ENCODE measurements around the gene SLC2A11. TPM values are rescaled to one million over a fixed set of nuclear protein-coding genes. Genes with fewer than 3 reads are reported as not detected.
"Not testable (repeated sequence)": the region's sequence is repeated elsewhere in the genome, so short reads cannot be mapped to it uniquely, and the experiment has no call there.

The SLC2A11 gene
- total RNA-seq, 4 donors from 2014 or later, result 3.2 to 12.5 (median 8.7) TPM

GRCh38 chr22:23911318-23911980, 53.8 kb downstream of the SLC2A11 start:
- 82% methylated on average over 12 of the region's 12 CpGs for WGBS
- Histone ChIP-seq H3K27ac (no peak overlapping the region), H3K4me1 (peaks cover 13% of the 10 kb centered on the region), H3K36me3 (no peaks in the 10 kb centered on the region), H3K9me3 (no peaks in the 10 kb centered on the region), H3K4me3 (no peak overlapping the region), H3K27me3 (no peaks in the 10 kb centered on the region)
- TF ChIP-seq POLR2AphosphoS5 (IDR thresholded peaks at IDR 0.05), result no peak
- no peak for TF ChIP-seq POLR2A (IDR thresholded peaks at IDR 0.05)
- DNase-seq (ENCODE audit: low spot score in 2 of 2), result no peak

DNA sequence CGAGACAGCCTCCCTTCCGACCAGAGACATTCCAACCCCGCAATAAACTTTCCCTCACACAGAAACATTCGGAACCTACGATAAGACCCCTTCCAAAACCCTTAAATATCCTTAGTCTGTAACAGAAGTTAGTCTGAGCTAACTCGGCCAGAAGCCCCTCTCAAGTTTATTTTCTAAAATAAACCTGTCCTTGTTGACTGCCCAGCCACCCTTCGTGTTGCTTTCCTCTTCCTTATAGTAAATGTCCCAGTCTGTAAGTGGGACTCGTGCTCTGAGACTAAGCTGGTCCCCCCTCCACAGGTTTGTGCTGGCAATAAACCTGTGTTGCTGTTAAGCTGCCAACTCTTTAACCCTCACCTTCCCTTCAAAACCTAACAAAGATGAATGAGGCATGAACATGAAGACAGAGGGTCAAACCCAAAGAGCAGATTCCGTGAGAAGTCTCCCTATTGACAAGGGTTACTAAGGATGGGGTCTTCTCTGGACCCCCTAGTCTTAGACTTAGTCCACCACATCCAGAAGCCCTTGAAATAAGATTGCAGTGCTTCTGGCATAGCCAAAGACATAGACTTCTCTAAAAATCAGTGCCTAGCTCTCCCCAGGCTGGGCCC, 54.7 kb downstream of the SLC2A11 start:
- no peak for DNase-seq (ENCODE audit: low spot score in 2 of 2)
- 91% methylated on average over 9 of the region's 9 CpGs for WGBS
- Histone ChIP-seq H3K4me1 (peaks cover 13% of the 10 kb centered on the region), H3K9me3 (no peaks in the 10 kb centered on the region), H3K4me3 (no peak overlapping the region), H3K36me3 (no peaks in the 10 kb centered on the region), H3K27ac (no peak overlapping the region), H3K27me3 (no peaks in the 10 kb centered on the region)
- TF ChIP-seq POLR2A (IDR thresholded peaks at IDR 0.05) (no peak), EP300 (IDR thresholded peaks at IDR 0.05) (no peak), POLR2AphosphoS5 (IDR thresholded peaks at IDR 0.05) (no peak)
- TF ChIP-seq, protein P1, sequence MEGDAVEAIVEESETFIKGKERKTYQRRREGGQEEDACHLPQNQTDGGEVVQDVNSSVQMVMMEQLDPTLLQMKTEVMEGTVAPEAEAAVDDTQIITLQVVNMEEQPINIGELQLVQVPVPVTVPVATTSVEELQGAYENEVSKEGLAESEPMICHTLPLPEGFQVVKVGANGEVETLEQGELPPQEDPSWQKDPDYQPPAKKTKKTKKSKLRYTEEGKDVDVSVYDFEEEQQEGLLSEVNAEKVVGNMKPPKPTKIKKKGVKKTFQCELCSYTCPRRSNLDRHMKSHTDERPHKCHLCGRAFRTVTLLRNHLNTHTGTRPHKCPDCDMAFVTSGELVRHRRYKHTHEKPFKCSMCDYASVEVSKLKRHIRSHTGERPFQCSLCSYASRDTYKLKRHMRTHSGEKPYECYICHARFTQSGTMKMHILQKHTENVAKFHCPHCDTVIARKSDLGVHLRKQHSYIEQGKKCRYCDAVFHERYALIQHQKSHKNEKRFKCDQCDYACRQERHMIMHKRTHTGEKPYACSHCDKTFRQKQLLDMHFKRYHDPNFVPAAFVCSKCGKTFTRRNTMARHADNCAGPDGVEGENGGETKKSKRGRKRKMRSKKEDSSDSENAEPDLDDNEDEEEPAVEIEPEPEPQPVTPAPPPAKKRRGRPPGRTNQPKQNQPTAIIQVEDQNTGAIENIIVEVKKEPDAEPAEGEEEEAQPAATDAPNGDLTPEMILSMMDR (IDR thresholded peaks at IDR 0.05), result no peak

- H3K4me1 ChIP-seq, result peaks cover 13% of the 10 kb centered on the region
- WGBS, result 3% methylated on average over 1 of the region's 1 CpG
- no peaks in the 10 kb centered on the region for H3K9me3 ChIP-seq
- TF ChIP-seq, protein P1 (IDR thresholded peaks at IDR 0.05), result no peak
- TF ChIP-seq POLR2A (IDR thresholded peaks at IDR 0.05) (no peak), EP300 (IDR thresholded peaks at IDR 0.05) (no peak), POLR2AphosphoS5 (IDR thresholded peaks at IDR 0.05) (no peak)
- peak overlapping the region; percentile 84 for H3K27ac ChIP-seq
- H3K36me3 ChIP-seq, result no peaks in the 10 kb centered on the region
- H3K27me3 ChIP-seq, result no peaks in the 10 kb centered on the region
- DNase-seq (ENCODE audit: low spot score in 2 of 2), result no peak
- H3K4me3 ChIP-seq, result peak overlapping the region; percentile 60
Measured at GRCh38 chr22:23913306-23913660, 55.6 kb downstream of the SLC2A11 start.

DNA sequence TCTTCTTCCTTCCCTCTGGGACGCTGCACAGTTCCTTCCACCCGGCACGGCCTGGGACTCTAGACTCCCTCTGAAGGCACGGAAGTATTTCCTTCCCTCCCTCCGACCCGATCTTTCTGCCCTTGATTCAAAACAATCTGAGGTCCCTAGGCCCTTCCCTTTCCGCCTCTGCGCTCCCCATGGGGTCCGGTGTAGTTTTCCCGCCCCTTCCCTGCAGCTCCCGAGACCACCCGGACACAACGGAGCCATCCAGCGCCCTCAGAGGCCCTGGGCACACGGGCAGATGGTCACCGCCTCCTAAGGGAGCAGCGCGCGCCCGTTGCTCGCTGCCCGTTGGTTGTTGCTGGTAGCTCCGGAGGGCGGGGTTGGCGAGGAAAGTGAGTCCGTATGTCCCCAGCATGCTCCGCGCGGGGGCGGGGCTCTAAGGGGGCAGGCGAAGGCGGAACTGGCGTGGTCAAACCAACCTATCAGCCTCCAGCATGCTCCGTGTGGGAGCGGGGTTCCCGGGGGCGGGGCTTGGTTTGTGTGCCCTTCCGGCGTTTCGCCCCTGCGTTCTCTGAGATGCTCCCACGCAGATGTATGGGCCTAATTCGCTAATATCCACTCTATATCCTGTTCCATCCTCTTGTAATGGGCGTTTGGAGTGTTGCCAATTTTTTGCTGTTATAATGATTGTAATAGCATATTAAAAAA, 56.1 kb downstream of the SLC2A11 start:
- Histone ChIP-seq H3K27me3 (no peaks in the 10 kb centered on the region), H3K4me3 (peak overlapping the region; percentile 60), H3K36me3 (no peaks in the 10 kb centered on the region), H3K9me3 (no peaks in the 10 kb centered on the region), H3K27ac (peak overlapping the region; percentile 84), H3K4me1 (peaks cover 13% of the 10 kb centered on the region)
- TF ChIP-seq POLR2AphosphoS5 (IDR thresholded peaks at IDR 0.05) (peak in 2 of 3 donors; percentile 37 to 50), POLR2A (IDR thresholded peaks at IDR 0.05) (peak in 1 of 2 donors; percentile 60), EP300 (IDR thresholded peaks at IDR 0.05) (no peak)
- TF ChIP-seq, protein P1 (IDR thresholded peaks at IDR 0.05), result no peak
- WGBS, result under 1% methylated on average over 37 of the region's 44 CpGs
- peak; percentile 99 to 100 for DNase-seq (ENCODE audit: low spot score in 2 of 2)

DNA sequence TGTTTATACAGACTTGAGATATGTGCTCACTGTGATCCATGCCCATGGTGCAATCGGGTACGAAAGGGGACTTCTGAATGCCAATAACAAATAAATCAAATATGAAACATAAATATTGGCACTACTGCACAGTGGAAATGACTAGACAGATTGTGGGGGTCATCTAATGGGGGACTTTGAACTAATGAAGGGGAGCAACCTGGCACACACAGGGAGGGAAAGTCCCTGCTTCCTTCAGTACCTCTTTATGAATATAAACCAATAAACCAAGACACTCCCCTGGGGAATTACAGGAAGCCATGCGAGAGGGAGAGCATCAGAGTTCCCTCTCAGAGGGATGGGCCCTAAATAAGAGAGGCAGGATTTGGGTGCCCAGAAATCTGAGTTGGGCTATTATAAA, 57.6 kb downstream of the SLC2A11 start:
- no peaks in the 10 kb centered on the region for H3K9me3 ChIP-seq
- TF ChIP-seq POLR2A (IDR thresholded peaks at IDR 0.05), result no peak
- no peak for TF ChIP-seq EP300 (IDR thresholded peaks at IDR 0.05)
- no peak for TF ChIP-seq POLR2AphosphoS5 (IDR thresholded peaks at IDR 0.05)
- TF ChIP-seq, protein P1 (IDR thresholded peaks at IDR 0.05), result no peak
- no peaks in the 10 kb centered on the region for H3K36me3 ChIP-seq
- 87% methylated on average over 3 of the region's 3 CpGs for WGBS
- DNase-seq (ENCODE audit: low spot score in 2 of 2), result no peak
- no peaks in the 10 kb centered on the region for H3K27me3 ChIP-seq
- peaks cover 13% of the 10 kb centered on the region for H3K4me1 ChIP-seq
- no peak overlapping the region for H3K27ac ChIP-seq
- no peak overlapping the region for H3K4me3 ChIP-seq

DNA sequence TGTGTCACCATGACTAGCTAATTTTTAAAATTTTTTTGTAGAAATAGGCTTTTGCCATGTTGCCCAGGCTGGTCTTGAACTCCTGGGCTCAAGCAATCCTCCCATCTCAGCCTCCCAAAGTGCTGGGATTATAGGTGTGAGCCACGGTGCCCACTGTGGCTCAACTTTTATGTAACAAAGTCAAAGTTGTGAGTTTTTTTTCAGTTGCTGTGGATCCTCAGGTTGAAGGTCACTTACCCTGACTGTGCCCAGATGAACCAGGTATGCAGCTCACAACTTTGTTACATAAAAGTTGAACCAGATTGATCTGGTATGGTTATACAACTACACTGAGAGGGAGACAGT, 62.6 kb downstream of the SLC2A11 start:
- not testable (repeated sequence) for H3K36me3 ChIP-seq; H3K9me3 ChIP-seq; H3K4me3 ChIP-seq; H3K27me3 ChIP-seq; H3K4me1 ChIP-seq; H3K27ac ChIP-seq; DNase-seq (ENCODE audit: low spot score in 2 of 2)
- WGBS, result 80% methylated on average over 1 of the region's 1 CpG

DNA sequence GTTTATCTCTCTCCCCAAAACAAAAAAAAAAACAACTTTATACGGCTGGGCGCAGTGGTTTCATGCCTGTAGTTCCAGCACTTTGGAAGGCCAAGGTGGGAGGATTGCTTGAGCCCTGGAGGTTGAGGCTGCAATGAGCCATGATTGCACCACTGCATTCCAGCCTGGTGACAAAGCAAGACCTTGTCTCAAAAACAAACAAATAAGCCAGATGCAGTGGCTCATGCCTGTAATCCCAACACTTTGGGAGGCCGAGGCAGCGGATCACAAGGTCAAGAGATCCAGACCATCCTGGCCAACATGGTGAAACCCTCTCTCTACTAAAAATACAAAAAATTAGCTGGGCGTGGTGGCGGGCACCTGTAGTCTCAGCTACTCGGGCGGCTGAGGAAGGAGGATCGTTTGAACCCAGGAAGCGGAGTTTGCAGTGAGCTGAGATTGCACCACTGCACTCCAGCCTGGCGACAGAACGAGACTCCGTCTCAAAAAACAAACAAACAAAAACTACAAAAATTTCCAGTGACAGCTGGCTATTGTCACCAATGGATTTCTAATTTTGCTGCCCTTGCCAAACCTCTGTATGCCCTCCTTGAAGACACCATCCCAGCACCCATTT, 64.0 kb downstream of the SLC2A11 start:
- not testable (repeated sequence) for H3K9me3 ChIP-seq; H3K27ac ChIP-seq; H3K4me1 ChIP-seq; H3K27me3 ChIP-seq; DNase-seq (ENCODE audit: low spot score in 2 of 2); H3K4me3 ChIP-seq
- peaks cover 18% of the 10 kb centered on the region for H3K36me3 ChIP-seq
- 93% methylated on average over 13 of the region's 13 CpGs for WGBS

Measured in suprapubic skin (tissue), 4 donors.